GM10248 (cell line): ENCODE results near the gene ACOT13.
"Not testable (repeated sequence)": the region's sequence is repeated elsewhere in the genome, so short reads cannot be mapped to it uniquely, and the experiment has no call there.

Experiments
- CTCF ChIA-PET: fragments of 300-600 bp; sonication (Branson Sonifier 250); formaldehyde crosslinking; extraction: SDS; loops from one replicate; lab custom pipeline; 2021; ENCODE audit warnings: antibody characterized with exemption; lab: Yijun Ruan, JAX
- POLR2A ChIA-PET: fragments of 350-650 bp; sonication (Branson Sonifier 250); formaldehyde crosslinking; extraction: SDS; loops from one replicate; lab custom pipeline; 2020; ENCODE audit warnings: antibody characterized with exemption; lab: Yijun Ruan, JAX
- DNase-seq: peaks from one replicate; pipeline ENCODE4 v3.0.0; 2012; ENCODE audit errors: extremely low spot score
- CTCF ChIP-seq: IDR thresholded peaks from 2 replicates; pipeline ENCODE4 v1.5.1; 2012; ENCODE audit warnings: mild to moderate bottlenecking, low read depth; ENCODE audit errors: extremely low read depth, missing control alignments, control extremely low read depth

ACOT13 gene

DNA sequence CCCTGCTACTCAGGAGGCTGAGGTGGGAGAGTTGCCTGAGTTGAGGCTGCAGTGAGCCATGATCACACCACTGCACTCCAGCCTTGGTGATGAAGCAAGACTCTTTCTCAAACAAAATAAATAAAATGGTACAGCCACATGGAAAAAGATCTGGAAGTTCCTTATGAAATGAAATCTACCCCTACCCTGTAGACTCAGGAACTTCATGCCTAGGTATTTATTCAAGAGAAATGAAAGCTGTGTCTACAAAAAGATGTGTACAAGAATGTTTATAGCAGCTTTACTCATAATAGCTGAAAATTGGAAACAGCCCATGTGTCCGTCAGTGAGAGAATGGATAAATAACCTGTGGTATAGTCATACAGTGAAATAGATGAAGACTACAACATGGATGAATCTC, 67.3 kb downstream of the ACOT13 start:
- ChIA-PET POLR2A (no interaction called here), CTCF (no interaction called here)
- no peak for TF ChIP-seq CTCF
- DNase-seq = no peak

GRCh38 chr6:24734710-24735109, 67.8 kb downstream of the ACOT13 start:
- DNase-seq, POLR2A ChIA-PET: not testable (repeated sequence)
- CTCF ChIA-PET = interaction anchor here (1.1 kb wide), 1 partner anchor 12 kb away, joined by 3 read pairs; no protein-coding TSS in a partner anchor

- DNase-seq = no peak
Observed at GRCh38 chr6:24738741-24739140, 71.9 kb downstream of the ACOT13 start.

DNA sequence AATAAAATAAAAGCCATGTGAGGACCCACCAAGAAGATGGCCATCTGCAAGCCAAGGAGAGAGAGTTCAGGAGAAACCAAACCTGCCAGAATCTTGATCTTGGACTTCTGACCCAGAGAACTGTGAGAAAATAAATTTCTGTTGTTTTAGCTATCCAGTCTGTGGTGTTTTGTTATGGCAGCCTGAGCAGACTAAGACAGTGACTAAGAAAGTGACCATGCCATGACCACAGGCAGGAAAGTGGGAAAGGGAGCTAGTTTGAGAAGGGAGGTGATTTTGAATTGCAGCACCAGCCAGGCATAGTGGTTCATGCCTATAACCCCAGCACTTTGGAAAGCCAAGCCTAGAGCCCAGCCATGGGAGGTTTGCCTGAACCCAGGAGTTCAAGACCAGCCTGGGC, 74.0 kb downstream of the ACOT13 start:
- no peak for DNase-seq
- CTCF ChIA-PET = interaction anchor here (0.9 to 4.5 kb wide), 3 partner anchors 9 to 21 kb away, joined by 3 to 14 read pairs (median 4); no protein-coding TSS in a partner anchor
- POLR2A ChIA-PET = no interaction called here
- TF ChIP-seq CTCF = no peak

More at GRCh38 chr6:24738741-24739140, 71.9 kb downstream of the ACOT13 start:
- CTCF ChIA-PET = interaction anchor here (0.8 to 1.5 kb wide), 6 partner anchors 9 to 158 kb away, joined by 3 to 4 read pairs (median 3); no protein-coding TSS in a partner anchor
- no peak for TF ChIP-seq CTCF
- POLR2A ChIA-PET = no interaction called here

GRCh38 chr6:24742216-24742738, 75.4 kb downstream of the ACOT13 start:
- no peak for DNase-seq
- no peak for TF ChIP-seq CTCF
- ChIA-PET CTCF (interaction anchor here (0.8 to 4.5 kb wide), 4 partner anchors 10 to 285 kb away, joined by 3 to 14 read pairs (median 4); no protein-coding TSS in a partner anchor), POLR2A (interaction anchor here (0.5 to 1.5 kb wide), 2 partner anchors 21 to 1235 kb away, joined by 3 to 4 read pairs; no protein-coding TSS in a partner anchor)

- CTCF ChIA-PET = interaction anchor here (0.8 to 4.5 kb wide), 7 partner anchors 11 to 283 kb away, joined by 3 to 14 read pairs (median 3); no protein-coding TSS in a partner anchor
- POLR2A ChIA-PET = interaction anchor here (1.0 to 1.5 kb wide), 2 partner anchors 22 to 24 kb away, joined by 4 to 6 read pairs; no protein-coding TSS in a partner anchor
- peak; percentile 33 for DNase-seq
- TF ChIP-seq CTCF = no peak
Observed at GRCh38 chr6:24743265-24743943, 76.5 kb downstream of the ACOT13 start.
